Activated CD4-positive, alpha-beta T cell treated with anti-CD3 and anti-CD28 coated beads, Interleukin-2, amount 10 ng/mL, durations not matched to agents 24 days and 14 days (primary cell): ENCODE measurements around the gene FYB2. TPM values are rescaled to one million over a fixed set of nuclear protein-coding genes. Genes with fewer than 3 reads are reported as not detected.
"Not testable (repeated sequence)": the region's sequence is repeated elsewhere in the genome, so short reads cannot be mapped to it uniquely, and the experiment has no call there.

ENCODE experiments used
- DNase-seq: peaks from one replicate; pipeline ENCODE4 v3.0.0; 2022
- H3K27ac Mint-ChIP-seq: one replicate; pipeline ENCODE4 v1.8.0; 2022; ENCODE audit warnings: mild to moderate bottlenecking, mixed read lengths
- H3K27me3 Mint-ChIP-seq: one replicate; pipeline ENCODE4 v1.8.0; 2022; ENCODE audit warnings: mixed read lengths
- H3K36me3 Mint-ChIP-seq: one replicate; pipeline ENCODE4 v1.8.0; 2022; ENCODE audit warnings: low read depth, mild to moderate bottlenecking, mixed read lengths
- H3K4me1 Mint-ChIP-seq: one replicate; pipeline ENCODE4 v1.8.0; 2021; ENCODE audit warnings: mixed read lengths
- H3K4me3 Mint-ChIP-seq: one replicate; pipeline ENCODE4 v1.8.0; 2022; ENCODE audit warnings: mild to moderate bottlenecking, moderate library complexity, mixed read lengths
- H3K9me3 Mint-ChIP-seq: one replicate; pipeline ENCODE4 v1.8.0; 2021; ENCODE audit warnings: mixed read lengths
- intact Hi-C: fragments of 100-400 bp; cut with micrococcal nuclease; formaldehyde crosslinking; loops from one replicate; pipeline ENCODE4 v1.15.1; 2023
- total RNA-seq: library from RNA; stranded (reverse); gene quantifications from 2 replicates; pipeline ENCODE4 v1.2.3, GENCODE V29; 2022

The FYB2 gene
- total RNA-seq, 1 donor from 2014 or later, result not detected

DNA sequence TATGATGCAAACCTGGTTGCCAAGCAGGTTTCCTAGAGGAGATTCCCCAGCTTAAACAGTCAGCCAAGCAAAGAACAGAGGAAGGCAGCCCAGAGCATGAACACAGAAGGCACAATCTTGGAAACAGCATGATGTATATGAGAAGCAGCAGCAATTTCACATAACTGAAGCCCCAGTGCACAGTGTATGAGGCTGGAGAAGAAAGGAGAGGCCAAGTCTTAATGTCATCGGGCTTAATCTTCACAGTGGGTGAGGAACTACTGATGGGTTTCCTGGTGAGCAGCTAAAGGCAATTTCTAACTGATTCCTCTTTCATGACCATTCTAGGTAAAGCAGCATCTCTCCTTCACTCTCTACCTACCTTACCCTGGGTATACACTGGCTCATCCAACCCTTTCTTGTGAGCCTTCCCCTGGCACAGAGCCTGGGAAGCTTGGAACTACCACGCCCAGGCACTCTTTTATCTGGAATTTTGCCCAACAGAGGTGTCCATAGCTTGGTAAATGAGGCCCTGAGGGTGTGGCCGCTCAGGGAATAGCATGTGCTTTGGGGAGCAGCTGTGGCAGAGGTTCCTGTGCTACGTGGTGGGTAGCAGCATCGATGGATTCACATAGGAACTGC lies 22.0 kb downstream of the FYB2 start:
- Mint-ChIP-seq H3K9me3 (no peaks in the 10 kb centered on the region), H3K4me1 (no peaks in the 10 kb centered on the region), H3K4me3 (no peak overlapping the region), H3K36me3 (no peaks in the 10 kb centered on the region), H3K27ac (no peak overlapping the region), H3K27me3 (no peaks in the 10 kb centered on the region)
- intact Hi-C loops, result no loop called here
- no peak for DNase-seq

- H3K4me3 Mint-ChIP-seq, result no peak overlapping the region
- no peak overlapping the region for H3K27ac Mint-ChIP-seq
- no peak for DNase-seq
- no peaks in the 10 kb centered on the region for H3K9me3 Mint-ChIP-seq
- H3K4me1 Mint-ChIP-seq, result no peaks in the 10 kb centered on the region
- intact Hi-C loops, result no loop called here
- no peaks in the 10 kb centered on the region for H3K36me3 Mint-ChIP-seq
- H3K27me3 Mint-ChIP-seq, result no peaks in the 10 kb centered on the region
These were observed 23.3 kb downstream of the FYB2 start for GRCh38 chr1:56795870-56796269.

- Mint-ChIP-seq H3K36me3 (no peaks in the 10 kb centered on the region), H3K27me3 (peaks cover 3% of the 10 kb centered on the region), H3K4me3 (no peak overlapping the region), H3K27ac (no peak overlapping the region), H3K9me3 (no peaks in the 10 kb centered on the region), H3K4me1 (no peaks in the 10 kb centered on the region)
- intact Hi-C loops, result no loop called here
- no peak for DNase-seq
These were observed 29.2 kb downstream of the FYB2 start for GRCh38 chr1:56790036-56790435.

DNA sequence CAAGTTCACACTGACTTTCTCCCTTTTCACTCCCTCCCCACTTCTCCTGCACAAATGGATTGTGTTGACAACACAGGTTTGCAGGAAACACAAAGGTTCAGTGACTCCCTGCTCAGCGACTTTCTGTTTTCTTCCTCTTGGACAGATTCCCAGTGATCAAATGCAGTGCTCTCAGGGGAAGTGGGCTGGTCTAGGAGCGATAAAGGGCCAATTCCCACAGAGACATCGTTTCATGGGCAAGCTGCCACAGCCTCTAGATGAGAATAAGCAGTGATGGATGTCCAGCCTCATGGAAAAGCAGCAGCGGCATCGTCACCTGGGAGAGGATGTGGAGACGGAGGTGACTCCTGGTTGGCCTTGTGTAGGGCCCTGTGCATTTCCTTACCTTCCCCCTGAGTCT lies 30.6 kb downstream of the FYB2 start:
- H3K9me3 Mint-ChIP-seq, result no peaks in the 10 kb centered on the region
- H3K4me3 Mint-ChIP-seq, result no peak overlapping the region
- no peaks in the 10 kb centered on the region for H3K4me1 Mint-ChIP-seq
- no peaks in the 10 kb centered on the region for H3K36me3 Mint-ChIP-seq
- H3K27ac Mint-ChIP-seq, result no peak overlapping the region
- intact Hi-C loops, result no loop called here
- DNase-seq, result no peak
- peaks cover 3% of the 10 kb centered on the region for H3K27me3 Mint-ChIP-seq

DNA sequence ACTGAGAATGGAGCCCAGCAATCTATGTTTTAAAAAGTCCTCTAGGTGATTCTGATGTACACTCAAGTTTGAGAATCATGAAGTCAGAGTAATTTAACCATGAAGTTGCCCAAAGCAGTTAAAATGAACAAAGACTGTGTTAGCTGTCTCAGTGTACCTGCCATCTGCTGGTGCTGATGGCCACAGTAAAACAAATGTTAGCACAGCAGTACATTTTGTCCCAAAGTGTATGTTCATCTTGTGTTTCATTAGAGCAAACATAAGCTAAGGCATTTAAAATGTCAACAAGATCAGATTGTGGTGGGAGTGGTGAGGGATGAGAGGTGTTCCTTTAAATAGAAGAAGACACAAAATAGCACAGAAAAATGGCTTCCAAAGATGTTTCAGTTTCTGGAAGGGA lies 31.1 kb downstream of the FYB2 start:
- H3K36me3 Mint-ChIP-seq, result no peaks in the 10 kb centered on the region

GRCh38 chr1:56787330-56787729 lies 31.9 kb downstream of the FYB2 start:
- H3K4me3 Mint-ChIP-seq, result no peak overlapping the region
- no peaks in the 10 kb centered on the region for H3K9me3 Mint-ChIP-seq
- DNase-seq, result no peak
- peaks cover 3% of the 10 kb centered on the region for H3K27me3 Mint-ChIP-seq
- intact Hi-C loops, result no loop called here
- H3K27ac Mint-ChIP-seq, result no peak overlapping the region
- H3K4me1 Mint-ChIP-seq, result no peaks in the 10 kb centered on the region
- H3K36me3 Mint-ChIP-seq, result no peaks in the 10 kb centered on the region

More for the DNA sequence above, 31.1 kb downstream of the FYB2 start:
- Mint-ChIP-seq H3K9me3 (no peaks in the 10 kb centered on the region), H3K27ac (no peak overlapping the region), H3K27me3 (peaks cover 3% of the 10 kb centered on the region), H3K4me3 (no peak overlapping the region), H3K4me1 (no peaks in the 10 kb centered on the region)
- DNase-seq, result no peak
- intact Hi-C loops, result no loop called here

DNA sequence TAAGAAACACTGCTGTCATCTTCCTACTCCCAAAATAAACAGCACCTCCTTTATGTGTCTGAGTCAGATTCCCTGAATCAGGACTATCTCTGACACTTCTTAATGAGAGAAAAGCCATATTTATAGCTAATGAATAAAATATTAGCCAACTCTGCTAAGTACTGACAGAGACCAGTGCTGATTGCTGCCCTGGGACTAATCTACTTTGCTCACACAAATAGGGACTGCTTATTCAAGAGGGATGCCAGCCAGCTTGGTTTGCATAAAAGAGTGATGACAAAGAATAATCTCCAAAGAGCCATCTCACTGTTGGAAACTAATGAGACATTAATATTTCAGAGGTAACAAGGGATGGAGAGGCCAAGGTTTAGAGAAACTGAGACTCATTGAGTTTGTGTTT lies 36.4 kb downstream of the FYB2 start:
- H3K36me3 Mint-ChIP-seq, result no peaks in the 10 kb centered on the region
- no peak for DNase-seq
- no peak overlapping the region for H3K27ac Mint-ChIP-seq
- peaks cover 4% of the 10 kb centered on the region for H3K9me3 Mint-ChIP-seq
- no peaks in the 10 kb centered on the region for H3K27me3 Mint-ChIP-seq
- intact Hi-C loops, result no loop called here
- no peaks in the 10 kb centered on the region for H3K4me1 Mint-ChIP-seq
- H3K4me3 Mint-ChIP-seq, result no peak overlapping the region

DNA sequence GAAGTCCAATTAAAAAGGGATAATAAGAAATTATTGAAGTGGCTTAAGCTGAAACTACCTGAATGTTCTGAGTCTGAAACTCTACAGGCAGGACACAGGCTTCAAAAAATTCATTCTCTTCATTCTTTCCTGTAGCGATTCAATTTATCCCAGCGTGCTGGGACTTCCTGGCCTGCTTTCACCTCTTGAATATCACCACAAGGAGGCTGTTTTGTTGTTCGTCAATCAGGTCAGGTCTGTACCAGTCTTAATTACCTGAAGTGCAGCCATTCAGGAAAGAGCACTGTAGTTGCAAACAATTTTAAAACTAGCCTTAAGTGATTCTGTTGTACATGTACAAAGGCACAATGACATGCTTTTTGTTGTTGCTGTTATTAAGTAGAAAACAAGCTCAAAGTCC lies 38.4 kb downstream of the FYB2 start:
- H3K9me3 Mint-ChIP-seq, result peaks cover 4% of the 10 kb centered on the region
- no peaks in the 10 kb centered on the region for H3K4me1 Mint-ChIP-seq
- no peaks in the 10 kb centered on the region for H3K27me3 Mint-ChIP-seq
- no peak overlapping the region for H3K4me3 Mint-ChIP-seq
- H3K36me3 Mint-ChIP-seq, result no peaks in the 10 kb centered on the region
- intact Hi-C loops, result no loop called here
- DNase-seq, result peak; percentile 29
- no peak overlapping the region for H3K27ac Mint-ChIP-seq

GRCh38 chr1:56780128-56780750 lies 39.0 kb downstream of the FYB2 start:
- Mint-ChIP-seq H3K27me3 (no peaks in the 10 kb centered on the region), H3K9me3 (peaks cover 8% of the 10 kb centered on the region), H3K36me3 (no peaks in the 10 kb centered on the region), H3K4me3 (no peak overlapping the region), H3K4me1 (no peaks in the 10 kb centered on the region), H3K27ac (no peak overlapping the region)
- intact Hi-C loops, result no loop called here
- peak; percentile 12 for DNase-seq

DNA sequence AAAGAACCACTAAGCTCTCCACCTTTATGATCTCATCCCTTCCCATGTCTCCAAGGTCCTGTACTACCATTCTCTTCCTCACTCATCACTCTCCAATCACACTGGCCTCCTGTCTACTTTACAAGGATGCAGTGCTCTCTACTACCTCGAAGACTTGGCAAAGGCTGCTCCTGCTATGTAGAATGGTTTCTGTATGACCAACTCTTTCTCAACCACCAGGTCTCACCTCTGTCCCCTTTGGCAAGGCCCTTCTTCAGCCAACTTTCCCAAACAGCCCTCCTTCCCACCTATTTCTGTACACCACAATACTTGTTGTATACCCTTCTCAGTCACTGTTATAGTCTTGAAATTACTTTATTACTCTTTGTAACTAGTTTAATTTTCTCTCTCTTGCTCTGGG lies 41.2 kb downstream of the FYB2 start:
- DNase-seq, result no peak
- Mint-ChIP-seq H3K4me1 (peaks cover 5% of the 10 kb centered on the region), H3K9me3 (peaks cover 15% of the 10 kb centered on the region), H3K27me3 (no peaks in the 10 kb centered on the region), H3K4me3 (no peak overlapping the region), H3K36me3 (no peaks in the 10 kb centered on the region), H3K27ac (no peak overlapping the region)
- intact Hi-C loops, result no loop called here

DNA sequence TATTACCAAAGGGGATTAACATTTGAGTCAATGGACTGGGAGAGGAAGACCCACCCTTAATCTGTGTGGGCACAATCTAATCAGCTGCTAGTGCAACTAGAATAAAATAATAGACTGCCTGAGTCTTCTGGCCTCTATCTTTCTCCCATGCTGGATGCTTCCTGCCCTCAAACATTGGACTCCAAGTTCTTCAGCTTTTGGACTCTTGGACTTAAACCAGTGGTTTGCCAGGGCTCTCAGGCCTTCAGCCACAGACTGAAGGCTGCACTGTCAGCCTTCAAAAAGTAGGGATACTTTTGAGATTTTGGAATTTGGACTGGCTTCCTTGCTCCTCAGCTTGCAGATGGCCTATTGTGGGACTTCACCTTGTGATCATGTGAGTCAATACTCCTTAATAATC lies 44.5 kb downstream of the FYB2 start:
- H3K4me3 Mint-ChIP-seq, DNase-seq, H3K27ac Mint-ChIP-seq, H3K36me3 Mint-ChIP-seq, H3K27me3 Mint-ChIP-seq, H3K4me1 Mint-ChIP-seq, intact Hi-C loops: not testable (repeated sequence)
- peaks cover 15% of the 10 kb centered on the region for H3K9me3 Mint-ChIP-seq

GRCh38 chr1:56774067-56774609 lies 45.1 kb downstream of the FYB2 start:
- peaks cover 15% of the 10 kb centered on the region for H3K9me3 Mint-ChIP-seq
- no peak overlapping the region for H3K4me3 Mint-ChIP-seq

GRCh38 chr1:56773341-56774066 lies 45.7 kb downstream of the FYB2 start:
- H3K9me3 Mint-ChIP-seq, result peaks cover 15% of the 10 kb centered on the region
- H3K36me3 Mint-ChIP-seq, result no peaks in the 10 kb centered on the region
- DNase-seq, result no peak
- peaks cover 3% of the 10 kb centered on the region for H3K27me3 Mint-ChIP-seq
- H3K27ac Mint-ChIP-seq, result no peak overlapping the region
- intact Hi-C loops, result no loop called here
- H3K4me1 Mint-ChIP-seq, result peaks cover 5% of the 10 kb centered on the region
- no peak overlapping the region for H3K4me3 Mint-ChIP-seq

More at GRCh38 chr1:56774067-56774609, 45.1 kb downstream of the FYB2 start:
- Mint-ChIP-seq H3K36me3 (no peaks in the 10 kb centered on the region), H3K27ac (no peak overlapping the region), H3K4me1 (peaks cover 5% of the 10 kb centered on the region), H3K27me3 (peaks cover 3% of the 10 kb centered on the region)
- intact Hi-C loops, result no loop called here
- no peak for DNase-seq

DNA sequence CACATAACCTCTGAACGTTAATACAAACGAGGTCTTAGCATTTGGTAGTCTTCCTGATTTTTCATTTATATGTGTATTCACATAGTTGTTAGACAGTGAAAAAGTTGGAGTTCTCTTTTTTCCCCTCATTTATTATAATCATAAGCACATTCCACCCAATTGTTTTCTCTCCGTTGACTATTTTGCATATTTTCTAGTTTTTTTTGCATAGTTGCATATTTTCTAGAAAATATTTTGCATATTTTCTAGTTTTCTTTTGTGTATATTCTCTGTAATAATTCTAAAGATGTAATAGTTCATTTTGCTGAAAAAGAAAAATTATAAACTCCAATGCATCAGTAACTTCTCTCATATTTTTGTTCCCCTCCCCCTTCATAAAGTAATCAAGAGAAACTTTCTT lies 47.5 kb downstream of the FYB2 start:
- Mint-ChIP-seq H3K4me3 (no peak overlapping the region), H3K9me3 (peaks cover 11% of the 10 kb centered on the region), H3K27ac (no peak overlapping the region), H3K4me1 (peaks cover 5% of the 10 kb centered on the region), H3K27me3 (peaks cover 3% of the 10 kb centered on the region), H3K36me3 (no peaks in the 10 kb centered on the region)
- intact Hi-C loops, result no loop called here
- DNase-seq, result no peak
